Heart right ventricle (tissue), 16 donors: ENCODE measurements around the gene GGT7. TPM values are rescaled to one million over a fixed set of nuclear protein-coding genes. Genes with fewer than 3 reads are reported as not detected.
"Not testable (repeated sequence)": the region's sequence is repeated elsewhere in the genome, so short reads cannot be mapped to it uniquely, and the experiment has no call there.

Experiments used
- ATAC-seq, 8 donors: fragments of 200-7000 bp; cut with Tn5 transposase; one replicate each; pipeline ENCODE4 v1.9.1; 2020; ENCODE audit warnings: mild to moderate bottlenecking in 8 of 8, moderate library complexity in 8 of 8, moderate number of reproducible peaks in 1 of 8
- DNase-seq, 2 donors: peaks; one replicate each; pipeline ENCODE4 v3.0.0-alpha.2; 2020
- H3K27ac ChIP-seq, 10 donors: fragments of 200-600 bp; sonication (generic) in 2 of 10; one replicate each; pipeline versions ENCODE4 v1.5.0 to v1.8.0; 2020 to 2022; ENCODE audit warnings: mild to moderate bottlenecking in 3 of 10
- H3K27me3 ChIP-seq, 7 donors: fragments of 200-600 bp; one replicate each; pipeline ENCODE4 v1.8.0; 2021 to 2022; ENCODE audit warnings: mild to moderate bottlenecking in 2 of 7
- H3K36me3 ChIP-seq, 9 donors: fragments of 200-600 bp; sonication (generic) in 1 of 9; one replicate each; pipeline versions ENCODE4 v1.5.0 to v1.8.0; 2020 to 2022; ENCODE audit warnings: mild to moderate bottlenecking in 2 of 9
- H3K4me1 ChIP-seq, 9 donors: fragments of 200-600 bp; sonication (generic) in 1 of 9; one replicate each; pipeline versions ENCODE4 v1.5.0 to v1.8.0; 2020 to 2022; ENCODE audit warnings: mild to moderate bottlenecking in 4 of 9
- H3K4me3 ChIP-seq, 10 donors: fragments of 200-600 bp; sonication (generic) in 2 of 10; one replicate each; pipeline versions ENCODE4 v1.5.0 to v1.8.0; 2020 to 2022; ENCODE audit warnings: mild to moderate bottlenecking in 7 of 10, moderate library complexity in 2 of 10
- H3K9me3 ChIP-seq, 11 donors: fragments of 200-600 bp in 10 of 11; sonication (generic) in 2 of 11; one replicate each; pipeline versions ENCODE4 v1.5.0 to v1.8.0; 2013 to 2022; ENCODE audit warnings: mild to moderate bottlenecking in 2 of 11, control low read depth in 1 of 11, moderate library complexity in 1 of 11
- CTCF ChIP-seq, 9 donors: fragments of 200-600 bp; sonication (generic) in 2 of 9; IDR thresholded peaks; one replicate each; pipeline versions ENCODE4 v1.5.0 to v1.8.0; 2021 to 2022; ENCODE audit warnings: antibody characterized with exemption in 9 of 9, mild to moderate bottlenecking in 5 of 9, moderate library complexity in 1 of 9
- WGBS, 2 donors: extraction: QIAGEN DNeasy Blood & Tissue Kit; methylation state at CpG; one replicate each; pipeline ENCODE4 v1.1.7; 2013; ENCODE audit warnings: inconsistent platforms in 1 of 2; 5-methylcytosine and 5-hydroxymethylcytosine counted together
- intact Hi-C, 10 donors: fragments of 100-400 bp; cut with DNase I; formaldehyde crosslinking; loops; one replicate each; pipeline versions ENCODE4 v1.11.1 to v1.14.2; 2022
- polyA plus RNA-seq, 2 donors: library from polyadenylated mRNA; stranded (reverse); fragments of 200-250 nt; gene quantifications; one replicate each; pipeline ENCODE4 v1.2.3, GENCODE V29; 2013
- total RNA-seq, 10 donors: library from RNA; stranded (reverse); fragmentation: NEBNext Ultra II Directional in 3 of 10; extraction: Animal tissue kit (Norgen Biotek cat#: 25700) in 3 of 10; gene quantifications; one replicate each; pipeline versions ENCODE4 v1.2.1 to v1.2.4, GENCODE V29; 2021 to 2023
- donor health status: Arrhythmogenic right ventricular cardiomyopathy.
- donor health status: ischemic (EF 13 %, LVEDD 7.1; RV severe dilation, severe dysfunction).
- donor health status: healthy with polysubstance abuse.
- donor health status: DM: no; HTN: yes; CAD: no.
- donor health status: DM: no; HTN: no; CAD: no.
- donor health status: ischemic (EF 25% LVEDD 6.9; RV normal size, moderate dysfunction).
- donor health status: ischemic (EF 25% LVEDD 5.7; RV mildly dilated, moderate dysfunction).
- donor health status: healthy.
- donor health status: DM: yes; HTN: yes; CAD: no.
- donor health status: Ischemic cardiomyopathy.
- donor health status: ischemic (EF 35%, LVEDD 5.7; RV mildly dilated, moderate dysfunction).
- donor health status: nonischemic (EF 11% LVEDD 7.7; RV severe dilation, severe dysfunction).
- donor health status: DM: yes; HTN: yes; CAD: no.
- donor health status: PGD.
- donor health status: ischemic (EF 29% LVEDD 5.4; RV normal size, mild dysfunction).
- donor health status: nonischemic (EF 23%, LVEDD 6.1; RV moderate dilation, normal function).

Gene GGT7
- total and polyA plus RNA-seq, 12 donors: 8.0 to 45.4 (median 15.0) TPM

GRCh38 chr20:34817072-34817471 is 55.6 kb downstream of the GGT7 start:
- H3K27ac ChIP-seq: no peak overlapping the region
- H3K4me1 ChIP-seq: peaks cover 0 to 57% (median 25%) of the 10 kb centered on the region in 9 donors
- H3K9me3 ChIP-seq: no peaks in the 10 kb centered on the region
- ATAC-seq (no peak), DNase-seq (no peak)
- 46 to 94% methylated on average over 1 to 2 of the region's 2 CpGs for WGBS, 2 donors
- H3K36me3 ChIP-seq: peaks cover 0 to 7% (median 0%) of the 10 kb centered on the region in 9 donors
- intact Hi-C loops: no loop called here
- no peak overlapping the region for H3K4me3 ChIP-seq
- TF ChIP-seq CTCF (IDR thresholded peaks at IDR 0.05): no peak
- no peaks in the 10 kb centered on the region for H3K27me3 ChIP-seq

- ATAC-seq (no peak), DNase-seq (no peak)
- 95 to 96% methylated on average over 1 of the region's 1 CpG for WGBS, 2 donors
- H3K27ac ChIP-seq: no peak overlapping the region
- TF ChIP-seq CTCF (IDR thresholded peaks at IDR 0.05): no peak
- peaks cover 0 to 43% (median 22%) of the 10 kb centered on the region in 9 donors for H3K4me1 ChIP-seq
- H3K36me3 ChIP-seq: peaks cover 0 to 7% (median 0%) of the 10 kb centered on the region in 9 donors
- no peak overlapping the region for H3K4me3 ChIP-seq
- intact Hi-C loops: no loop called here
- no peaks in the 10 kb centered on the region for H3K27me3 ChIP-seq
- no peaks in the 10 kb centered on the region for H3K9me3 ChIP-seq
These were observed 57.0 kb downstream of the GGT7 start for GRCh38 chr20:34815636-34816035.

GRCh38 chr20:34808583-34808982 is 64.1 kb downstream of the GGT7 start:
- no peaks in the 10 kb centered on the region for H3K9me3 ChIP-seq
- TF ChIP-seq CTCF (IDR thresholded peaks at IDR 0.05): no peak
- no peak overlapping the region for H3K4me3 ChIP-seq
- peaks cover 0 to 30% (median 8%) of the 10 kb centered on the region in 9 donors for H3K4me1 ChIP-seq
- H3K27me3 ChIP-seq: no peaks in the 10 kb centered on the region
- intact Hi-C loops: no loop called here
- ATAC-seq (no peak), DNase-seq (no peak)
- H3K36me3 ChIP-seq: no peaks in the 10 kb centered on the region
- no peak overlapping the region for H3K27ac ChIP-seq
- WGBS, 2 donors: 98 to 99% methylated on average over 5 of the region's 5 CpGs

- H3K9me3 ChIP-seq, ATAC-seq, H3K36me3 ChIP-seq, intact Hi-C loops, H3K27ac ChIP-seq, DNase-seq, H3K4me3 ChIP-seq, H3K27me3 ChIP-seq: not testable (repeated sequence)
- H3K4me1 ChIP-seq: peaks cover 0 to 30% (median 8%) of the 10 kb centered on the region in 9 donors
- WGBS, 2 donors: 83 to 87% methylated on average over 8 of the region's 8 CpGs
These were observed 64.7 kb downstream of the GGT7 start for GRCh38 chr20:34807944-34808465.

- no peaks in the 10 kb centered on the region for H3K9me3 ChIP-seq
- TF ChIP-seq CTCF (IDR thresholded peaks at IDR 0.05): no peak
- no peak overlapping the region for H3K27ac ChIP-seq
- peaks cover 0 to 15% (median 0%) of the 10 kb centered on the region in 9 donors for H3K36me3 ChIP-seq
- ATAC-seq (no peak), DNase-seq (no peak)
- peaks cover 0 to 20% (median 7%) of the 10 kb centered on the region in 9 donors for H3K4me1 ChIP-seq
- intact Hi-C loops: no loop called here
- H3K4me3 ChIP-seq: no peak overlapping the region
- H3K27me3 ChIP-seq: no peaks in the 10 kb centered on the region
These were observed 66.4 kb downstream of the GGT7 start for GRCh38 chr20:34806255-34806654.
